Sigmoid colon (tissue), 7 donors: Measurements from ENCODE around the gene TIMM8B. TPM values are rescaled to one million over a fixed set of nuclear protein-coding genes. Genes with fewer than 3 reads are reported as not detected.

ENCODE experiments used
- DNase-seq: peaks from one replicate; pipeline ENCODE4 v3.0.0-alpha.2; 2019
- H3K27ac ChIP-seq, 4 donors: fragments of 200-600 bp; sonication (generic); one replicate each; pipeline ENCODE4 v1.5.1; 2016 to 2019; ENCODE audit warnings: mild to moderate bottlenecking in 1 of 4
- H3K27me3 ChIP-seq, 3 donors: fragments of 200-600 bp; sonication (generic); one replicate each; pipeline ENCODE4 v1.5.1; 2019; ENCODE audit warnings: mild to moderate bottlenecking in 1 of 3
- H3K36me3 ChIP-seq, 4 donors: fragments of 200-600 bp; sonication (generic); one replicate each; pipeline ENCODE4 v1.5.1; 2016 to 2019
- H3K4me1 ChIP-seq, 4 donors: fragments of 200-600 bp; sonication (generic); one replicate each; pipeline ENCODE4 v1.5.1; 2017 to 2019
- H3K4me3 ChIP-seq, 4 donors: fragments of 200-600 bp; sonication (generic); one replicate each; pipeline ENCODE4 v1.5.1; 2017 to 2019; ENCODE audit warnings: mild to moderate bottlenecking in 2 of 4, moderate library complexity in 1 of 4
- H3K9me3 ChIP-seq, 4 donors: fragments of 200-600 bp in 3 of 4; sonication (generic) in 3 of 4; one replicate each; pipeline versions ENCODE4 v1.5.1 to v1.6.1; 2013 to 2019
- CTCF ChIP-seq, 4 experiments: fragments of 450-650 bp in 3 of 4; fragments of 200-600 bp in 1 of 4; IDR thresholded peaks; one replicate each; pipeline ENCODE4 v1.5.1; 2016 to 2019; ENCODE audit warnings: antibody characterized with exemption in 4 of 4, mild to moderate bottlenecking in 3 of 4, moderate library complexity in 2 of 4
- EP300 ChIP-seq, 4 donors: sonication (generic); formaldehyde crosslinking; IDR thresholded peaks; one replicate each; pipeline ENCODE4 v1.6.1; 2017; ENCODE audit warnings: antibody characterized with exemption in 4 of 4
- POLR2A ChIP-seq, 2 donors: fragments of 450-650 bp; IDR thresholded peaks; one replicate each; pipeline ENCODE4 v1.6.1; 2016; ENCODE audit warnings: antibody characterized with exemption in 2 of 2, mild to moderate bottlenecking in 2 of 2, moderate library complexity in 2 of 2
- POLR2AphosphoS5 ChIP-seq, 4 donors: sonication (generic); formaldehyde crosslinking; IDR thresholded peaks; one replicate each; pipeline ENCODE4 v1.6.1; 2017; ENCODE audit warnings: antibody characterized with exemption in 4 of 4
- WGBS, 2 donors: extraction: QIAGEN DNeasy Blood & Tissue Kit; methylation state at CpG; one replicate each; pipeline ENCODE4 v1.1.7; 2013; 5-methylcytosine and 5-hydroxymethylcytosine counted together
- intact Hi-C: fragments of 100-400 bp; cut with DNase I; formaldehyde crosslinking; loops from one replicate; pipeline ENCODE4 v1.15.1; 2023
- polyA plus RNA-seq, 3 donors: library from polyadenylated mRNA; stranded (reverse); fragments of 200-250 nt; gene quantifications; one replicate each; pipeline ENCODE4 v1.2.3, GENCODE V29; 2013
- total RNA-seq, 4 donors: library from RNA; depleted of rRNA; stranded (reverse); fragments of >200 nt; gene quantifications; one replicate each; pipeline ENCODE4 v1.1.0, GENCODE V29; 2016
- donor health status: healthy with polysubstance abuse.
- donor health status: Bipolar disorder and iron deficiency.
- donor health status: healthy.

TIMM8B gene
- total and polyA plus RNA-seq, 7 donors: 19.1 to 153 (median 62.1) TPM

- TF ChIP-seq POLR2AphosphoS5 (IDR thresholded peaks at IDR 0.05) (no peak), EP300 (IDR thresholded peaks at IDR 0.05) (no peak), POLR2A (IDR thresholded peaks at IDR 0.05) (no peak), CTCF (IDR thresholded peaks at IDR 0.05) (no peak)
- no peak for DNase-seq
- no peaks in the 10 kb centered on the region for H3K27me3 ChIP-seq
- no peaks in the 10 kb centered on the region for H3K4me1 ChIP-seq
- WGBS, 2 donors: 96 to 98% methylated on average over 8 of the region's 8 CpGs
- H3K27ac ChIP-seq: no peak overlapping the region
- no peak overlapping the region for H3K4me3 ChIP-seq
- H3K9me3 ChIP-seq: no peaks in the 10 kb centered on the region
- intact Hi-C loops: no loop called here
- peaks cover 0 to 4% (median 0%) of the 10 kb centered on the region in 4 donors for H3K36me3 ChIP-seq
These were observed 19.5 kb upstream of the TIMM8B start for GRCh38 chr11:112106070-112106469.

- TF ChIP-seq CTCF (IDR thresholded peaks at IDR 0.05): no peak
- no peak for TF ChIP-seq POLR2AphosphoS5 (IDR thresholded peaks at IDR 0.05)
- no peak for TF ChIP-seq EP300 (IDR thresholded peaks at IDR 0.05)
- TF ChIP-seq POLR2A (IDR thresholded peaks at IDR 0.05): no peak
- WGBS, 2 donors: 83 to 90% methylated on average over 6 of the region's 6 CpGs
- intact Hi-C loops: no loop called here
These were observed 16.9 kb upstream of the TIMM8B start for GRCh38 chr11:112103446-112103845.

GRCh38 chr11:112100462-112100861, 13.9 kb upstream of the TIMM8B start:
- Histone ChIP-seq H3K4me1 (no peaks in the 10 kb centered on the region), H3K4me3 (no peak overlapping the region), H3K27ac (no peak overlapping the region), H3K9me3 (no peaks in the 10 kb centered on the region), H3K36me3 (peaks cover 0 to 28% (median 3%) of the 10 kb centered on the region in 4 donors), H3K27me3 (no peaks in the 10 kb centered on the region)
- TF ChIP-seq POLR2A (IDR thresholded peaks at IDR 0.05) (no peak), POLR2AphosphoS5 (IDR thresholded peaks at IDR 0.05) (no peak), EP300 (IDR thresholded peaks at IDR 0.05) (no peak), CTCF (IDR thresholded peaks at IDR 0.05) (no peak)
- intact Hi-C loops: no loop called here
- WGBS, 2 donors: 71 to 77% methylated on average over 2 of the region's 2 CpGs
- no peak for DNase-seq

More at GRCh38 chr11:112103446-112103845, 16.9 kb upstream of the TIMM8B start:
- no peak overlapping the region for H3K27ac ChIP-seq
- no peaks in the 10 kb centered on the region for H3K4me1 ChIP-seq
- no peaks in the 10 kb centered on the region for H3K27me3 ChIP-seq
- no peaks in the 10 kb centered on the region for H3K9me3 ChIP-seq
- H3K36me3 ChIP-seq: peaks cover 0 to 4% (median 0%) of the 10 kb centered on the region in 4 donors
- no peak overlapping the region for H3K4me3 ChIP-seq
- no peak for DNase-seq

GRCh38 chr11:112097734-112098528, 11.4 kb upstream of the TIMM8B start:
- H3K9me3 ChIP-seq: no peaks in the 10 kb centered on the region
- H3K4me1 ChIP-seq: no peaks in the 10 kb centered on the region
- no peak for TF ChIP-seq POLR2AphosphoS5 (IDR thresholded peaks at IDR 0.05)
- no peak for TF ChIP-seq EP300 (IDR thresholded peaks at IDR 0.05)
- no peak for TF ChIP-seq POLR2A (IDR thresholded peaks at IDR 0.05)
- TF ChIP-seq CTCF (IDR thresholded peaks at IDR 0.05): no peak
- no peaks in the 10 kb centered on the region for H3K27me3 ChIP-seq
- intact Hi-C loops: no loop called here
- H3K4me3 ChIP-seq: no peak overlapping the region
- DNase-seq: no peak
- peaks cover 0 to 53% (median 13%) of the 10 kb centered on the region in 4 donors for H3K36me3 ChIP-seq
- H3K27ac ChIP-seq: no peak overlapping the region
- WGBS, 2 donors: 93 to 96% methylated on average over 11 of the region's 11 CpGs
